CD14-positive monocyte (primary cell): ENCODE measurements around the gene INO80B. TPM values are rescaled to one million over a fixed set of nuclear protein-coding genes. Genes with fewer than 3 reads are reported as not detected.

Experiments
- DNase-seq, 3 donors: peaks; one replicate each; pipeline ENCODE4 v3.0.0-alpha.2; 2011 to 2022
- H2AFZ ChIP-seq: 2 replicates; pipeline ENCODE4 v1.6.0; 2012; ENCODE audit warnings: mild to moderate bottlenecking, low read depth, low read length, inconsistent platforms; ENCODE audit not compliant: insufficient read depth, poor library complexity, severe bottlenecking
- H3K27ac ChIP-seq, 2 donors: 1 replicate in 1 of 2; 2 replicates in 1 of 2; pipeline ENCODE4 v1.5.1; 2012 to 2013; ENCODE audit warnings: low read length in 2 of 2, control low read depth in 1 of 2, inconsistent platforms in 1 of 2, low read depth in 1 of 2, mild to moderate bottlenecking in 1 of 2
- H3K27me3 ChIP-seq, 2 donors: one replicate each; pipeline versions ENCODE4 v1.6.0 to v1.6.1; 2011 to 2013; ENCODE audit warnings: low read length in 2 of 2; ENCODE audit not compliant: control insufficient read depth in 2 of 2, insufficient read depth in 2 of 2
- H3K36me3 ChIP-seq, 2 donors: replicated peaks in 1 of 2; 1 replicate in 1 of 2; 2 replicates in 1 of 2; pipeline versions ENCODE4 v1.5.1 to v1.6.1; 2012 to 2013; ENCODE audit warnings: low read length in 2 of 2, control low read depth in 1 of 2, inconsistent platforms in 1 of 2, mild to moderate bottlenecking in 1 of 2; ENCODE audit not compliant: insufficient read depth in 2 of 2, control insufficient read depth in 1 of 2
- H3K4me1 ChIP-seq, 2 donors: 1 replicate in 1 of 2; 2 replicates in 1 of 2; pipeline versions ENCODE4 v1.5.1 to v1.6.1; 2012 to 2013; ENCODE audit warnings: low read length in 2 of 2, control low read depth in 1 of 2, inconsistent platforms in 1 of 2, mild to moderate bottlenecking in 1 of 2, moderate library complexity in 1 of 2; ENCODE audit not compliant: insufficient read depth in 2 of 2, control insufficient read depth in 1 of 2
- H3K4me2 ChIP-seq: replicated peaks from 2 replicates; pipeline ENCODE3; 2012; ENCODE audit warnings: low read length, moderate library complexity, mild to moderate bottlenecking; ENCODE audit not compliant: poor library complexity, severe bottlenecking; ENCODE audit errors: extremely low read depth
- H3K4me3 ChIP-seq, 3 experiments: fragments of 200-600 bp in 1 of 3; sonication (generic) in 1 of 3; replicated peaks in 1 of 3; 1 replicate in 2 of 3; 2 replicates in 1 of 3; pipeline ENCODE4 v1.5.1; 2011 to 2013; ENCODE audit warnings: low read length in 3 of 3, mild to moderate bottlenecking in 3 of 3, control low read depth in 2 of 3, low read depth in 2 of 3, inconsistent platforms in 1 of 3, moderate library complexity in 1 of 3
- H3K79me2 ChIP-seq: 2 replicates; pipeline ENCODE4 v1.6.0; 2012; ENCODE audit warnings: mild to moderate bottlenecking, control low read depth, inconsistent platforms, low read length, moderate library complexity; ENCODE audit not compliant: insufficient read depth
- H3K9ac ChIP-seq: 2 replicates; pipeline ENCODE4 v1.6.0; 2017; ENCODE audit warnings: low read length, mild to moderate bottlenecking; ENCODE audit not compliant: insufficient read depth, poor library complexity, severe bottlenecking
- H3K9me3 ChIP-seq, 2 donors: replicated peaks in 1 of 2; 1 replicate in 1 of 2; 2 replicates in 1 of 2; pipeline versions ENCODE4 v1.5.1 to v1.6.1; 2012 to 2013; ENCODE audit warnings: low read length in 2 of 2, control low read depth in 1 of 2; ENCODE audit not compliant: control insufficient read depth in 1 of 2, insufficient read depth in 1 of 2
- H4K20me1 ChIP-seq: 2 replicates; pipeline ENCODE4 v1.6.0; 2012; ENCODE audit warnings: mild to moderate bottlenecking, low read length, control low read depth, moderate library complexity; ENCODE audit not compliant: insufficient read depth
- H3K27ac Mint-ChIP-seq, 7 donors: one replicate each; pipeline ENCODE4 v1.8.0; 2020; ENCODE audit warnings: mild to moderate bottlenecking in 7 of 7, mixed read lengths in 7 of 7, moderate library complexity in 6 of 7, inconsistent platforms in 2 of 7
- H3K27me3 Mint-ChIP-seq, 3 donors: one replicate each; pipeline ENCODE4 v1.8.0; 2021 to 2022; ENCODE audit warnings: low read depth in 3 of 3, mild to moderate bottlenecking in 3 of 3, mixed read lengths in 3 of 3, moderate library complexity in 3 of 3, inconsistent platforms in 1 of 3
- H3K36me3 Mint-ChIP-seq, 2 donors: one replicate each; pipeline ENCODE4 v1.8.0; 2020; ENCODE audit warnings: mixed read lengths in 2 of 2, inconsistent platforms in 1 of 2, mild to moderate bottlenecking in 1 of 2
- H3K4me1 Mint-ChIP-seq: one replicate; pipeline ENCODE4 v1.8.0; 2020; ENCODE audit warnings: mild to moderate bottlenecking, mixed read lengths
- H3K4me3 Mint-ChIP-seq, 2 donors: one replicate each; pipeline ENCODE4 v1.8.0; 2020; ENCODE audit warnings: mild to moderate bottlenecking in 2 of 2, mixed read lengths in 2 of 2, moderate library complexity in 1 of 2
- H3K9me3 Mint-ChIP-seq, 7 donors: one replicate each; pipeline ENCODE4 v1.8.0; 2020 to 2022; ENCODE audit warnings: mixed read lengths in 7 of 7, mild to moderate bottlenecking in 6 of 7, moderate library complexity in 6 of 7, inconsistent platforms in 2 of 7
- WGBS: methylation state at CpG from one replicate; pipeline ENCODE4 v1.1.5; 2013; ENCODE audit warnings: missing lambda C conversion rate; ENCODE audit not compliant: insufficient coverage; 5-methylcytosine and 5-hydroxymethylcytosine counted together
- intact Hi-C, 2 donors: fragments of 100-400 bp; cut with micrococcal nuclease; formaldehyde crosslinking; loops; one replicate each; pipeline versions ENCODE4 v1.15.0 to v1.15.1; 2023
- polyA plus RNA-seq, 3 donors: library from polyadenylated mRNA; depleted of rRNA in 1 of 3; unstranded in 2 of 3; stranded (reverse) in 1 of 3; fragments of 300-500 nt in 2 of 3; fragments of >200 nt in 1 of 3; fragmentation: Illumina TruSeq in 2 of 3; gene quantifications; 1 replicate in 2 of 3; 2 replicates in 1 of 3; pipeline ENCODE4 v1.2.3, GENCODE V29; 2012 to 2021
- TF ChIP-seq, protein P1 (sequence below): fragments of 200-600 bp; IDR thresholded peaks from one replicate; pipeline ENCODE4 v1.8.0; 2022; ENCODE audit warnings: antibody characterized with exemption, mild to moderate bottlenecking

Gene INO80B
- polyA plus RNA-seq, 3 donors = 4.8 to 48.7 (median 4.8) TPM

DNA sequence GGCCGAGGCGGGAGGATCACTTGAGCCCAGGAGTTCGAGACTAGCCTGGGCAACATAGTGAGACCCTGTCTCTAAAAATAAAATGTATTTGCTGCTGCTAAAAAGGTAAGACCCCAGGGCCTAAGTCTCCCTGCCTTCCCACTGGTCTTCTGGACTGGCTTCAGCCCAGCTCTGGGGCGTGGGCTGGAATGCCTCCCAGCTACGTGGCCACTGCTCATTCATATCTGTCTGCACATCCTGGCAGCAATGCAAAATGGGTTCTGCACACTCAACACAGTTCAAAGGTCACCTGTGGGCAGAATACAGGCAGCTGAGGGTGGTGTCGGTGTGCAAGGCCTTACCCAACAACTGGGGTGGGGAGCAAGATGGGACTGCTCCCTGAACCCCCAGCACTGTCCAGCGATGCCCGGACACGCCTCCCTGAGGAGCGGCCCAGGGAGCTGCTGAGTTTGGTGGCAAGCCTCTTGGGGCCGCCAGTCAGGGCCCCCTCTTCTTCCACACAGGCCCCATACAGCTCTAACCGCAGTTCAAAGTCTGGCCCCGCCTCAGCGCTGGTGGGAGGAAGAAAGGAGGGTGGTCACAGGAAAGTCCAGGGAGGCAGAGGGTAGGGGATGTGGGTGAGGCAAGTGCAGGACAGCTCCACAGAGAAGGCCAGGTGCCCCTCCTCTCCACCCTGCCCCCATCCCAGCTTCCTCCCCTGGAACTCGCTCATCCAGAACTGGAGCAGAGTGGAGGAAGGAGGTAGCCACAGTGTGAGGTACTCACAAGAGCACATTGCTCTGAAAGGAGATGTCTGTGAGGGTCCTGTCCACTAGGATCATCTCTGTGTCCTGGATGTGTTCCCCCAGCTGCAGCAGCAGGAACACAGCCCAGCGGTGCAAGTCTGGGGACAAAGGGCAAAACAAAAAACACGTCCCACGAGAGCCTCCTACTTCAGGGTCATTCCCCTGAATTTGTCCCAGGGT, 25.1 kb upstream of the INO80B start:
- no peak overlapping the region for H3K4me2 ChIP-seq
- intact Hi-C loops = no loop called here
- no peaks in the 10 kb centered on the region for H3K27me3 ChIP-seq
- H3K36me3 ChIP-seq = no peaks in the 10 kb centered on the region
- TF ChIP-seq, protein P1, sequence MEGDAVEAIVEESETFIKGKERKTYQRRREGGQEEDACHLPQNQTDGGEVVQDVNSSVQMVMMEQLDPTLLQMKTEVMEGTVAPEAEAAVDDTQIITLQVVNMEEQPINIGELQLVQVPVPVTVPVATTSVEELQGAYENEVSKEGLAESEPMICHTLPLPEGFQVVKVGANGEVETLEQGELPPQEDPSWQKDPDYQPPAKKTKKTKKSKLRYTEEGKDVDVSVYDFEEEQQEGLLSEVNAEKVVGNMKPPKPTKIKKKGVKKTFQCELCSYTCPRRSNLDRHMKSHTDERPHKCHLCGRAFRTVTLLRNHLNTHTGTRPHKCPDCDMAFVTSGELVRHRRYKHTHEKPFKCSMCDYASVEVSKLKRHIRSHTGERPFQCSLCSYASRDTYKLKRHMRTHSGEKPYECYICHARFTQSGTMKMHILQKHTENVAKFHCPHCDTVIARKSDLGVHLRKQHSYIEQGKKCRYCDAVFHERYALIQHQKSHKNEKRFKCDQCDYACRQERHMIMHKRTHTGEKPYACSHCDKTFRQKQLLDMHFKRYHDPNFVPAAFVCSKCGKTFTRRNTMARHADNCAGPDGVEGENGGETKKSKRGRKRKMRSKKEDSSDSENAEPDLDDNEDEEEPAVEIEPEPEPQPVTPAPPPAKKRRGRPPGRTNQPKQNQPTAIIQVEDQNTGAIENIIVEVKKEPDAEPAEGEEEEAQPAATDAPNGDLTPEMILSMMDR = no peak
- no peak overlapping the region for H3K9ac ChIP-seq
- Mint-ChIP-seq H3K9me3 (no peaks in the 10 kb centered on the region), H3K4me1 (no peaks in the 10 kb centered on the region), H3K27me3 (peaks cover 0 to 5% (median 2%) of the 10 kb centered on the region in 3 donors), H3K4me3 (no peak overlapping the region), H3K27ac (peak overlapping the region in 2 of 7 donors; percentile 5 to 21), H3K36me3 (peaks cover 0 to 3% of the 10 kb centered on the region in 2 donors)
- no peak overlapping the region for H3K27ac ChIP-seq
- H3K9me3 ChIP-seq = no peaks in the 10 kb centered on the region
- no peak overlapping the region for H2AFZ ChIP-seq
- H3K4me1 ChIP-seq = no peaks in the 10 kb centered on the region
- H4K20me1 ChIP-seq = no peaks in the 10 kb centered on the region
- no peak overlapping the region for H3K4me3 ChIP-seq
- no peaks in the 10 kb centered on the region for H3K79me2 ChIP-seq
- 94% methylated on average over 12 of the region's 18 CpGs for WGBS
- DNase-seq = no peak

DNA sequence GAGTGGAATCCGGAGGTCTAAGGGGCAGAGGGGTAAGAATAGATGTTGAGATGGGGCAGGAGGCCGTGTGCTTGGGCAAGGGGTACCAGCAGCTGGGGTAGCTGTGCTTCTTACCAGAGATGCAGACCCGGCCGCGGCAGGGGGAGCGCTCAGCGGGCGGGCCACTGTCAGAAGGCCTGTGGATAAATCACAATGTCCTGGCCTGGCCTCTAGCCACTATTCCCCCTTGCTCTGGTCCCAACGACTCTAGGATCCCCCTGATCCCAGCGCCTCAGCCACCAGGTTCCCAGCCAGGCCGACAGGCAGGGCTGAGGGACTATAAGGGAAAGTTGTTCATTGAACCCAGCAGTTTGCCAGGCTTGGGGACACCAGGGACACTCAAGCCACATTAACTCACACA, 24.4 kb upstream of the INO80B start:
- TF ChIP-seq, protein P1 = no peak
- WGBS = 86% methylated on average over 3 of the region's 11 CpGs
- H3K4me1 Mint-ChIP-seq = no peaks in the 10 kb centered on the region
- Histone ChIP-seq H3K79me2 (no peaks in the 10 kb centered on the region), H3K9me3 (no peaks in the 10 kb centered on the region), H3K27ac (no peak overlapping the region), H3K27me3 (no peaks in the 10 kb centered on the region), H2AFZ (no peak overlapping the region), H3K4me1 (no peaks in the 10 kb centered on the region), H3K4me3 (no peak overlapping the region), H3K36me3 (no peaks in the 10 kb centered on the region), H4K20me1 (no peaks in the 10 kb centered on the region), H3K9ac (no peak overlapping the region), H3K4me2 (no peak overlapping the region)
- H3K9me3 Mint-ChIP-seq = no peaks in the 10 kb centered on the region
- intact Hi-C loops = no loop called here
- DNase-seq = no peak
- peaks cover 0 to 4% (median 2%) of the 10 kb centered on the region in 3 donors for H3K27me3 Mint-ChIP-seq
- peaks cover 0 to under 1% of the 10 kb centered on the region in 2 donors for H3K36me3 Mint-ChIP-seq
- H3K4me3 Mint-ChIP-seq = no peak overlapping the region
- no peak overlapping the region for H3K27ac Mint-ChIP-seq
